HepG2 (cell line): ENCODE measurements around the gene RASA2. TPM values are rescaled to one million over a fixed set of nuclear protein-coding genes. Genes with fewer than 3 reads are reported as not detected.

Experiments
- ATAC-seq: fragments of 200-7000 bp; cut with Tn5 transposase; 3 replicates; pipeline ENCODE4 v1.9.1; 2020; ENCODE audit warnings: mild to moderate bottlenecking, moderate library complexity
- BruUV-seq: library from RNA; stranded (reverse); fragments of 400-500 nt; replicated peaks from 2 replicates; lab custom pipeline; 2021; lab: Mats Ljungman, UMichigan
- CTCF ChIA-PET: fragments of 300-600 bp; formaldehyde crosslinking; extraction: SDS; loops from one replicate; lab custom pipeline; 2021; ENCODE audit warnings: low total read pairs, inconsistent platforms, low intra/inter-chr PET ratio; lab: Yijun Ruan, JAX
- POLR2A ChIA-PET: fragments of 350-600 bp; sonication (Branson Sonifier 250); formaldehyde crosslinking; loops from one replicate; lab custom pipeline; 2020; ENCODE audit warnings: antibody characterized with exemption, inconsistent platforms; lab: Yijun Ruan, JAX
- DNase-seq: peaks from one replicate; pipeline ENCODE4 v3.0.0-alpha.2; 2015; ENCODE audit warnings: low spot score
- FAIRE-seq: peaks from 3 replicates; lab custom pipeline; 2011; peaks lifted over from hg19 to GRCh38; lab: Jason Lieb, UNC
- H2AFZ ChIP-seq: one replicate; pipeline ENCODE4 v1.6.1; 2011; ENCODE audit warnings: low read length, inconsistent platforms
- H3K27ac ChIP-seq: fragments of 300-600 bp; 3 replicates; pipeline ENCODE4 v1.8.0; 2011; ENCODE audit warnings: mixed run types, mild to moderate bottlenecking, mixed read lengths, low read length, inconsistent platforms; ENCODE audit not compliant: insufficient read depth; ENCODE audit errors: extremely low read length
- H3K27me3 ChIP-seq, 2 experiments: fragments of 200-600 bp in 1 of 2; 2 replicates in 1 of 2; 3 replicates in 1 of 2; pipeline versions ENCODE4 v1.6.0 to v1.8.0; 2011; ENCODE audit warnings: low read length in 2 of 2, mild to moderate bottlenecking in 2 of 2, moderate library complexity in 2 of 2, inconsistent platforms in 1 of 2; ENCODE audit not compliant: insufficient read depth in 2 of 2, control insufficient read depth in 1 of 2
- H3K36me3 ChIP-seq, 2 experiments: fragments of 200-600 bp in 1 of 2; replicated peaks in 1 of 2; 2 replicates in 1 of 2; 3 replicates in 1 of 2; pipeline versions ENCODE4 v1.5.1 to v1.8.0; 2011; ENCODE audit warnings: low read length in 2 of 2, inconsistent platforms in 1 of 2; ENCODE audit not compliant: insufficient read depth in 2 of 2, control insufficient read depth in 1 of 2
- H3K4me1 ChIP-seq: 2 replicates; pipeline ENCODE4 v1.5.1; 2012; ENCODE audit warnings: low read length, inconsistent platforms; ENCODE audit not compliant: insufficient read depth
- H3K4me2 ChIP-seq: 2 replicates; pipeline ENCODE4 v1.6.0; 2011; ENCODE audit warnings: low read depth, low read length, inconsistent platforms
- H3K4me3 ChIP-seq, 3 experiments: fragments of 200-600 bp in 1 of 3; sonication (generic), shearing (Covaris generic) in 1 of 3; replicated peaks in 1 of 3; 2 replicates each; pipeline ENCODE4 v1.5.1; 2011 to 2016; ENCODE audit warnings: low read length in 3 of 3, inconsistent platforms in 2 of 3, low read depth in 2 of 3, mild to moderate bottlenecking in 2 of 3, control low read depth in 1 of 3, mixed read lengths in 1 of 3; ENCODE audit not compliant: insufficient read depth in 1 of 3
- H3K79me2 ChIP-seq: one replicate; pipeline ENCODE4 v1.6.1; 2011; ENCODE audit warnings: low read length, inconsistent platforms; ENCODE audit not compliant: insufficient read depth
- H3K9ac ChIP-seq: 2 replicates; pipeline ENCODE4 v1.6.0; 2011; ENCODE audit warnings: mild to moderate bottlenecking, low read depth, low read length, inconsistent platforms; ENCODE audit not compliant: insufficient read depth
- H3K9me3 ChIP-seq: 2 replicates; pipeline ENCODE4 v1.5.1; 2012; ENCODE audit warnings: mild to moderate bottlenecking, low read length
- H4K20me1 ChIP-seq: 2 replicates; pipeline ENCODE4 v1.6.0; 2011; ENCODE audit warnings: inconsistent platforms, mild to moderate bottlenecking, low read length, moderate library complexity; ENCODE audit not compliant: insufficient read depth
- ATF1 ChIP-seq: IDR thresholded peaks from 2 replicates; pipeline ENCODE4 v1.6.1; 2016; ENCODE audit warnings: mild to moderate bottlenecking, control low read depth
- ATRX ChIP-seq: sonication (generic); formaldehyde crosslinking; IDR thresholded peaks from 2 replicates; pipeline ENCODE4 v1.4.0; 2020; ENCODE audit warnings: missing genetic modification reagents, borderline replicate concordance
- CCAR2 ChIP-seq: fragments of 200-400 bp; formaldehyde crosslinking; optimal IDR thresholded peaks from 2 replicates; pipeline ENCODE3; 2018; ENCODE audit warnings: low read depth, mild to moderate bottlenecking, low read length, moderate library complexity
- CENPX ChIP-seq: sonication (generic); formaldehyde crosslinking; IDR thresholded peaks from 2 replicates; pipeline ENCODE4 v1.9.0; 2021; ENCODE audit warnings: mild to moderate bottlenecking, missing genetic modification reagents, moderate library complexity
- HOXA3 ChIP-seq: sonication (generic); formaldehyde crosslinking; IDR thresholded peaks from 2 replicates; pipeline ENCODE4 v1.5.0; 2020; ENCODE audit warnings: missing genetic modification reagents
- MIER3 ChIP-seq: IDR thresholded peaks from 2 replicates; pipeline ENCODE4 v1.6.1; 2016; ENCODE audit warnings: missing compliant biosample characterization, borderline replicate concordance
- MZF1 ChIP-seq: sonication (generic); formaldehyde crosslinking; IDR thresholded peaks from 2 replicates; pipeline ENCODE4 v1.8.1; 2023; ENCODE audit warnings: mild to moderate bottlenecking, missing genetic modification reagents, borderline replicate concordance
- NKX3-1 ChIP-seq: sonication (generic); formaldehyde crosslinking; IDR thresholded peaks from 2 replicates; pipeline ENCODE4 v1.5.0; 2020; ENCODE audit warnings: missing genetic modification reagents
- PITX1 ChIP-seq: sonication (generic); formaldehyde crosslinking; IDR thresholded peaks from 2 replicates; pipeline ENCODE4 v1.5.1; 2020; ENCODE audit warnings: mild to moderate bottlenecking, missing genetic modification reagents
- SMAD9 ChIP-seq: sonication (generic); formaldehyde crosslinking; IDR thresholded peaks from 2 replicates; pipeline ENCODE4 v1.5.1; 2020; ENCODE audit warnings: mild to moderate bottlenecking, missing genetic modification reagents
- ZMYM3 ChIP-seq: sonication (generic); formaldehyde crosslinking; IDR thresholded peaks from 2 replicates; pipeline ENCODE4 v1.5.1; 2020; ENCODE audit warnings: mild to moderate bottlenecking, missing genetic modification reagents
- ZNF225 ChIP-seq: sonication (generic); formaldehyde crosslinking; IDR thresholded peaks from 2 replicates; pipeline ENCODE4 v1.4.0; 2020; ENCODE audit warnings: mild to moderate bottlenecking, missing genetic modification reagents
- ZNF547 ChIP-seq: sonication (generic); formaldehyde crosslinking; IDR thresholded peaks from 2 replicates; pipeline ENCODE4 v1.5.1; 2020; ENCODE audit warnings: mild to moderate bottlenecking, missing genetic modification reagents
- ZNF839 ChIP-seq: sonication (generic); formaldehyde crosslinking; IDR thresholded peaks from 2 replicates; pipeline ENCODE4 v1.4.0; 2020; ENCODE audit warnings: missing genetic modification reagents, mild to moderate bottlenecking, borderline replicate concordance
- WGBS: methylation state at CpG from one replicate; pipeline ENCODE4 v1.1.6; 2017; ENCODE audit warnings: low lambda C conversion rate; 5-methylcytosine and 5-hydroxymethylcytosine counted together
- in situ Hi-C: cut with HindIII; loops from 2 replicates; pipeline ENCODE4 v1.10.0; 2017; ENCODE audit warnings: low pct_unique_long_range_greater_than_20kb; ENCODE audit not compliant: extremely low pct_ligation_motif_present
- intact Hi-C: fragments of 100-400 bp; cut with micrococcal nuclease; formaldehyde crosslinking; loops from one replicate; pipeline ENCODE4 v1.10.0; 2022; ENCODE audit not compliant: unreplicated experiment
- polyA plus RNA-seq, 8 experiments: library from polyadenylated mRNA; depleted of rRNA in 3 of 8; stranded (reverse) in 7 of 8; unstranded in 1 of 8; fragments of >200 nt; fragmentation: Illumina TruSeq in 4 of 8; extraction: Trizol in 4 of 8; gene quantifications; 2 replicates each; pipeline versions ENCODE4 v1.2.1 to v1.2.3, GENCODE V29; 2011 to 2016; ENCODE audit warnings: low read depth in 4 of 8, missing spikeins in 1 of 8, mixed read lengths in 1 of 8; ENCODE audit not compliant: insufficient read depth in 1 of 8
- total RNA-seq, 5 experiments: library from RNA; depleted of rRNA; stranded (reverse); fragments of >200 nt; fragmentation: Illumina TruSeq; extraction: Trizol; gene quantifications; 2 replicates each; pipeline ENCODE4 v1.2.3, GENCODE V29; 2016; ENCODE audit warnings: low read depth in 1 of 5
- TF ChIP-seq, protein P1 (sequence below): sonication (generic); IDR thresholded peaks from 2 replicates; pipeline ENCODE4 v1.6.1; 2016; ENCODE audit warnings: low read depth, borderline replicate concordance
- TF ChIP-seq, protein P2 (sequence below): fragments of 450-650 bp; IDR thresholded peaks from 2 replicates; pipeline ENCODE4 v1.6.1; 2017; ENCODE audit warnings: mild to moderate bottlenecking
- TF ChIP-seq, protein P3 (sequence below): sonication (generic); formaldehyde crosslinking; IDR thresholded peaks from 2 replicates; pipeline ENCODE4 v1.5.1; 2020; ENCODE audit warnings: missing genetic modification reagents, mild to moderate bottlenecking, borderline replicate concordance
- TF ChIP-seq, protein P4 (sequence below): IDR thresholded peaks from 2 replicates; pipeline ENCODE4 v1.4.0; 2020; ENCODE audit warnings: mild to moderate bottlenecking, missing genetic modification reagents

Gene RASA2
- total and polyA plus RNA-seq, 2 of the 13 experiments (the other 11 are each of a cell fraction or from before 2014, with no cell fraction given), result 5.4 to 8.5 TPM

DNA sequence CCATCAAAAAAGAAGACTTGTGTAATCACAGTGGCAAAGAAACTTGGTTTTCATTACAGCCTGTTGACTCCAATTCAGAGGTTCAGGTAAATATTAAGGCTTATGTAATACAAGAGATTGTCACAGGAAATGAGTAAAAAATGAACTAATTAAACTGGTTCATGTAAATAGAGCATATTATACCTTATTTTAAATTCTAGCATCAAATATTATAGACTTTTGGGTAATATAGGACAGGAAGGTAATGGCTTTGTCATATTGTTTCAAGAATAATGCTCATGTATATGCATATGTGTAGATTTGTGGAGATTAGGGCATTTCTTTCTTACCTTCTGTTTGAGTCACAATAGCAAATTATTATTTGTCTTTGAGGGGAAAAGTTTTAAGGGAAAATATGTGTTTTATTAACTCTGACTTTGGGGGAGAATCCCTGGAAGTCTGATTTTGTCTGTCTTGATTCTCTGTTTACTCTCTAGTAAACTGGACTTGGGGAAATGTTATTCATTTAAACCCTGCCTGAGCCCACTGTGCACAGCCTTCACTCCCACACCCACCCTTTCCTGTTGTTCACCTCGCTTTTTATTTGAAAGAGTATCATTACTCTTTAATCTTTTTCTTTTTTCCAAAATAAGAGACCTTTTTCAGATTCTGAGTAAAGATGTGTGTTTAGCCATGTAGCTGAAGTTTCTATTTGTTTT lies 43.0 kb downstream of the RASA2 start:
- no TSS peak for BruUV-seq
- in situ Hi-C loops (no loop called here), intact Hi-C loops (no loop called here)
- FAIRE-seq (no peak), ATAC-seq (no peak), DNase-seq (no peak)
- Histone ChIP-seq H3K27ac (no peak overlapping the region), H3K4me3 (no peak overlapping the region), H3K4me1 (no peaks in the 10 kb centered on the region), H3K4me2 (no peak overlapping the region), H3K36me3 (peaks cover 2 to 22% of the 10 kb centered on the region in 2 experiments; a peak in 2 of 5 replicates), H3K9ac (no peak overlapping the region), H3K27me3 (no peaks in the 10 kb centered on the region), H3K79me2 (no peaks in the 10 kb centered on the region), H3K9me3 (no peaks in the 10 kb centered on the region), H2AFZ (no peak overlapping the region), H4K20me1 (no peaks in the 10 kb centered on the region)
- ChIA-PET CTCF (no interaction called here), POLR2A (no interaction called here)
- WGBS, result 100% methylated on average over 1 of the region's 1 CpG
- TF ChIP-seq ATF1 (CRISPR knock-in tag) (no peak), HOXA3 (no peak), MZF1 (CRISPR knock-in tag) (no peak), NKX3-1 (no peak), MIER3 (CRISPR knock-in tag) (no peak), SMAD9 (no peak), PITX1 (CRISPR knock-in tag) (no peak), CCAR2 (no peak), ZNF547 (CRISPR knock-in tag) (no peak), ZNF225 (CRISPR knock-in tag) (no peak), ZMYM3 (no peak), ATRX (CRISPR knock-in tag) (no peak), CENPX (no peak), ZNF839 (no peak)
- TF ChIP-seq, protein P1, sequence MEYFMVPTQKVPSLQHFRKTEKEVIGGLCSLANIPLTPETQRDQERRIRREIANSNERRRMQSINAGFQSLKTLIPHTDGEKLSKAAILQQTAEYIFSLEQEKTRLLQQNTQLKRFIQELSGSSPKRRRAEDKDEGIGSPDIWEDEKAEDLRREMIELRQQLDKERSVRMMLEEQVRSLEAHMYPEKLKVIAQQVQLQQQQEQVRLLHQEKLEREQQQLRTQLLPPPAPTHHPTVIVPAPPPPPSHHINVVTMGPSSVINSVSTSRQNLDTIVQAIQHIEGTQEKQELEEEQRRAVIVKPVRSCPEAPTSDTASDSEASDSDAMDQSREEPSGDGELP, result no peak
- TF ChIP-seq, protein P2, sequence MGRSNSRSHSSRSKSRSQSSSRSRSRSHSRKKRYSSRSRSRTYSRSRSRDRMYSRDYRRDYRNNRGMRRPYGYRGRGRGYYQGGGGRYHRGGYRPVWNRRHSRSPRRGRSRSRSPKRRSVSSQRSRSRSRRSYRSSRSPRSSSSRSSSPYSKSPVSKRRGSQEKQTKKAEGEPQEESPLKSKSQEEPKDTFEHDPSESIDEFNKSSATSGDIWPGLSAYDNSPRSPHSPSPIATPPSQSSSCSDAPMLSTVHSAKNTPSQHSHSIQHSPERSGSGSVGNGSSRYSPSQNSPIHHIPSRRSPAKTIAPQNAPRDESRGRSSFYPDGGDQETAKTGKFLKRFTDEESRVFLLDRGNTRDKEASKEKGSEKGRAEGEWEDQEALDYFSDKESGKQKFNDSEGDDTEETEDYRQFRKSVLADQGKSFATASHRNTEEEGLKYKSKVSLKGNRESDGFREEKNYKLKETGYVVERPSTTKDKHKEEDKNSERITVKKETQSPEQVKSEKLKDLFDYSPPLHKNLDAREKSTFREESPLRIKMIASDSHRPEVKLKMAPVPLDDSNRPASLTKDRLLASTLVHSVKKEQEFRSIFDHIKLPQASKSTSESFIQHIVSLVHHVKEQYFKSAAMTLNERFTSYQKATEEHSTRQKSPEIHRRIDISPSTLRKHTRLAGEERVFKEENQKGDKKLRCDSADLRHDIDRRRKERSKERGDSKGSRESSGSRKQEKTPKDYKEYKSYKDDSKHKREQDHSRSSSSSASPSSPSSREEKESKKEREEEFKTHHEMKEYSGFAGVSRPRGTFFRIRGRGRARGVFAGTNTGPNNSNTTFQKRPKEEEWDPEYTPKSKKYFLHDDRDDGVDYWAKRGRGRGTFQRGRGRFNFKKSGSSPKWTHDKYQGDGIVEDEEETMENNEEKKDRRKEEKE, result no peak
- TF ChIP-seq, protein P3, sequence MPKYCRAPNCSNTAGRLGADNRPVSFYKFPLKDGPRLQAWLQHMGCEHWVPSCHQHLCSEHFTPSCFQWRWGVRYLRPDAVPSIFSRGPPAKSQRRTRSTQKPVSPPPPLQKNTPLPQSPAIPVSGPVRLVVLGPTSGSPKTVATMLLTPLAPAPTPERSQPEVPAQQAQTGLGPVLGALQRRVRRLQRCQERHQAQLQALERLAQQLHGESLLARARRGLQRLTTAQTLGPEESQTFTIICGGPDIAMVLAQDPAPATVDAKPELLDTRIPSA (CRISPR knock-in tag), result no peak
- TF ChIP-seq, protein P4, sequence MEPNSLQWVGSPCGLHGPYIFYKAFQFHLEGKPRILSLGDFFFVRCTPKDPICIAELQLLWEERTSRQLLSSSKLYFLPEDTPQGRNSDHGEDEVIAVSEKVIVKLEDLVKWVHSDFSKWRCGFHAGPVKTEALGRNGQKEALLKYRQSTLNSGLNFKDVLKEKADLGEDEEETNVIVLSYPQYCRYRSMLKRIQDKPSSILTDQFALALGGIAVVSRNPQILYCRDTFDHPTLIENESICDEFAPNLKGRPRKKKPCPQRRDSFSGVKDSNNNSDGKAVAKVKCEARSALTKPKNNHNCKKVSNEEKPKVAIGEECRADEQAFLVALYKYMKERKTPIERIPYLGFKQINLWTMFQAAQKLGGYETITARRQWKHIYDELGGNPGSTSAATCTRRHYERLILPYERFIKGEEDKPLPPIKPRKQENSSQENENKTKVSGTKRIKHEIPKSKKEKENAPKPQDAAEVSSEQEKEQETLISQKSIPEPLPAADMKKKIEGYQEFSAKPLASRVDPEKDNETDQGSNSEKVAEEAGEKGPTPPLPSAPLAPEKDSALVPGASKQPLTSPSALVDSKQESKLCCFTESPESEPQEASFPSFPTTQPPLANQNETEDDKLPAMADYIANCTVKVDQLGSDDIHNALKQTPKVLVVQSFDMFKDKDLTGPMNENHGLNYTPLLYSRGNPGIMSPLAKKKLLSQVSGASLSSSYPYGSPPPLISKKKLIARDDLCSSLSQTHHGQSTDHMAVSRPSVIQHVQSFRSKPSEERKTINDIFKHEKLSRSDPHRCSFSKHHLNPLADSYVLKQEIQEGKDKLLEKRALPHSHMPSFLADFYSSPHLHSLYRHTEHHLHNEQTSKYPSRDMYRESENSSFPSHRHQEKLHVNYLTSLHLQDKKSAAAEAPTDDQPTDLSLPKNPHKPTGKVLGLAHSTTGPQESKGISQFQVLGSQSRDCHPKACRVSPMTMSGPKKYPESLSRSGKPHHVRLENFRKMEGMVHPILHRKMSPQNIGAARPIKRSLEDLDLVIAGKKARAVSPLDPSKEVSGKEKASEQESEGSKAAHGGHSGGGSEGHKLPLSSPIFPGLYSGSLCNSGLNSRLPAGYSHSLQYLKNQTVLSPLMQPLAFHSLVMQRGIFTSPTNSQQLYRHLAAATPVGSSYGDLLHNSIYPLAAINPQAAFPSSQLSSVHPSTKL (CRISPR knock-in tag), result no peak
